HepG2 (cell line): ENCODE data around the gene ZFHX3. TPM values are rescaled to one million over a fixed set of nuclear protein-coding genes. Genes with fewer than 3 reads are reported as not detected.
A peak's percentile ranks its signal among the peaks of the same experiment; 100 is the strongest.

ENCODE experiments used
- ATF7-NPFF ChIP-seq: sonication (generic); formaldehyde crosslinking; IDR thresholded peaks from 2 replicates; pipeline ENCODE4 v1.8.1; 2023; ENCODE audit warnings: mild to moderate bottlenecking, low read depth, missing genetic modification reagents, moderate library complexity
- E2F2 ChIP-seq: sonication (generic); formaldehyde crosslinking; IDR thresholded peaks from 2 replicates; pipeline ENCODE4 v1.4.0; 2020; ENCODE audit warnings: missing genetic modification reagents, borderline replicate concordance
- HOXA7 ChIP-seq: sonication (generic); formaldehyde crosslinking; IDR thresholded peaks from 2 replicates; pipeline ENCODE4 v1.8.1; 2022; ENCODE audit warnings: mild to moderate bottlenecking, missing genetic modification reagents, moderate library complexity
- IRX3 ChIP-seq: sonication (generic); formaldehyde crosslinking; IDR thresholded peaks from 2 replicates; pipeline ENCODE4 v1.8.1; 2023; ENCODE audit warnings: mild to moderate bottlenecking, low read depth, missing genetic modification reagents, borderline replicate concordance
- KLF15 ChIP-seq: sonication (generic); formaldehyde crosslinking; IDR thresholded peaks from 2 replicates; pipeline ENCODE4 v1.8.1; 2023; ENCODE audit warnings: borderline replicate concordance, mild to moderate bottlenecking, inconsistent platforms, missing genetic modification reagents, mixed read lengths
- MYNN ChIP-seq: sonication (generic); formaldehyde crosslinking; IDR thresholded peaks from 2 replicates; pipeline ENCODE4 v1.4.0; 2020; ENCODE audit warnings: mild to moderate bottlenecking, low read depth, missing genetic modification reagents
- MZF1 ChIP-seq: sonication (generic); formaldehyde crosslinking; IDR thresholded peaks from 2 replicates; pipeline ENCODE4 v1.8.1; 2023; ENCODE audit warnings: mild to moderate bottlenecking, missing genetic modification reagents, borderline replicate concordance
- NBN ChIP-seq: fragments of 450-650 bp; conservative IDR thresholded peaks from 2 replicates; pipeline ENCODE4 v1.6.1; 2017
- NCOA1 ChIP-seq: sonication (generic); formaldehyde crosslinking; IDR thresholded peaks from 2 replicates; pipeline ENCODE4 v1.9.0; 2021; ENCODE audit warnings: missing genetic modification reagents
- NFE2L2 ChIP-seq: fragments of 150-350 bp; IDR thresholded peaks from 2 replicates; pipeline ENCODE4 v1.6.1; 2014; ENCODE audit warnings: low read length
- PHF20 ChIP-seq: sonication (generic); formaldehyde crosslinking; IDR thresholded peaks from 2 replicates; pipeline ENCODE4 v1.5.0; 2020; ENCODE audit warnings: mild to moderate bottlenecking, missing genetic modification reagents
- PRMT3 ChIP-seq: sonication (generic); formaldehyde crosslinking; IDR thresholded peaks from 2 replicates; pipeline ENCODE4 v1.8.1; 2022; ENCODE audit warnings: low read depth, mild to moderate bottlenecking, moderate library complexity, missing genetic modification reagents, borderline replicate concordance
- SMAD1 ChIP-seq: sonication (generic); formaldehyde crosslinking; IDR thresholded peaks from 2 replicates; pipeline ENCODE4 v1.4.0; 2020; ENCODE audit warnings: missing genetic modification reagents, low read depth, mild to moderate bottlenecking, borderline replicate concordance
- SMC3 ChIP-seq: IDR thresholded peaks from 2 replicates; pipeline ENCODE4 v1.6.1; 2011; ENCODE audit warnings: low read length, improper control_type of control experiment
- SP2 ChIP-seq: sonication (generic); formaldehyde crosslinking; IDR thresholded peaks from 2 replicates; pipeline ENCODE4 v1.5.1; 2020; ENCODE audit warnings: mild to moderate bottlenecking, missing genetic modification reagents
- TOE1 ChIP-seq: sonication (generic); formaldehyde crosslinking; IDR thresholded peaks from 2 replicates; pipeline ENCODE4 v1.4.0; 2020; ENCODE audit warnings: mild to moderate bottlenecking, missing genetic modification reagents
- TRIM22 ChIP-seq: fragments of 450-650 bp; IDR thresholded peaks from 2 replicates; pipeline ENCODE4 v1.6.1; 2017
- ZFX ChIP-seq: sonication (generic); formaldehyde crosslinking; IDR thresholded peaks from 2 replicates; pipeline ENCODE4 v1.4.0; 2020; ENCODE audit warnings: mild to moderate bottlenecking, low read depth, missing genetic modification reagents, moderate library complexity
- ZNF234 ChIP-seq: sonication (generic); formaldehyde crosslinking; conservative IDR thresholded peaks from 2 replicates; pipeline ENCODE4 v1.5.1; 2020; ENCODE audit warnings: mild to moderate bottlenecking, missing genetic modification reagents
- ZNF317 ChIP-seq: sonication (generic); formaldehyde crosslinking; IDR thresholded peaks from 2 replicates; pipeline ENCODE4 v1.5.0; 2020; ENCODE audit warnings: mild to moderate bottlenecking, missing genetic modification reagents
- ZNF547 ChIP-seq: sonication (generic); formaldehyde crosslinking; IDR thresholded peaks from 2 replicates; pipeline ENCODE4 v1.5.1; 2020; ENCODE audit warnings: mild to moderate bottlenecking, missing genetic modification reagents
- ZNF749 ChIP-seq: sonication (generic); formaldehyde crosslinking; IDR thresholded peaks from 2 replicates; pipeline ENCODE4 v1.8.0; 2022; ENCODE audit warnings: mild to moderate bottlenecking, missing genetic modification reagents, moderate library complexity, borderline replicate concordance
- ZNF781 ChIP-seq: sonication (generic); formaldehyde crosslinking; IDR thresholded peaks from 2 replicates; pipeline ENCODE4 v1.5.1; 2020; ENCODE audit warnings: borderline replicate concordance, mild to moderate bottlenecking, missing genetic modification reagents; ENCODE audit errors: not compliant biosample characterization
- polyA plus RNA-seq, 8 experiments: library from polyadenylated mRNA; depleted of rRNA in 3 of 8; stranded (reverse) in 7 of 8; unstranded in 1 of 8; fragments of >200 nt; fragmentation: Illumina TruSeq in 4 of 8; extraction: Trizol in 4 of 8; gene quantifications; 2 replicates each; pipeline versions ENCODE4 v1.2.1 to v1.2.3, GENCODE V29; 2011 to 2016; ENCODE audit warnings: low read depth in 4 of 8, missing spikeins in 1 of 8, mixed read lengths in 1 of 8; ENCODE audit not compliant: insufficient read depth in 1 of 8
- total RNA-seq, 5 experiments: library from RNA; depleted of rRNA; stranded (reverse); fragments of >200 nt; fragmentation: Illumina TruSeq; extraction: Trizol; gene quantifications; 2 replicates each; pipeline ENCODE4 v1.2.3, GENCODE V29; 2016; ENCODE audit warnings: low read depth in 1 of 5
- TF ChIP-seq, protein P1 (sequence below): sonication (generic); formaldehyde crosslinking; IDR thresholded peaks from 2 replicates; pipeline ENCODE4 v1.4.0; 2020; ENCODE audit warnings: mild to moderate bottlenecking, low read depth, missing genetic modification reagents
- TF ChIP-seq, protein P2 (sequence below): sonication (generic); formaldehyde crosslinking; IDR thresholded peaks from 2 replicates; pipeline ENCODE4 v1.4.0; 2020; ENCODE audit warnings: mild to moderate bottlenecking, missing genetic modification reagents

ZFHX3 gene
- total and polyA plus RNA-seq, 2 of the 13 experiments (the other 11 are each of a cell fraction or from before 2014, with no cell fraction given) = 5.0 to 6.0 TPM

GRCh38 chr16:73020409-73020884 lies 27.5 kb downstream of the ZFHX3 start (continued):
- 0 out of 2 replicates have a peak, but pooled peaks have one; percentile 24 for TF ChIP-seq MYNN
- no peak for TF ChIP-seq SMAD1
- peak; percentile 75 for TF ChIP-seq ZFX (CRISPR knock-in tag)
- no peak for TF ChIP-seq E2F2 (CRISPR knock-in tag)
- TF ChIP-seq ATF7-NPFF = no peak
- peak; percentile 100 for TF ChIP-seq NFE2L2
- TF ChIP-seq NBN = no peak
- TF ChIP-seq IRX3 = no peak
- TF ChIP-seq ZNF547 = no peak
- no peak for TF ChIP-seq TOE1 (CRISPR knock-in tag)
- no peak for TF ChIP-seq TRIM22
- no peak for TF ChIP-seq MZF1 (CRISPR knock-in tag)
- TF ChIP-seq SP2 (CRISPR knock-in tag) = no peak
- TF ChIP-seq ZNF781 (CRISPR knock-in tag) = no peak
- no peak for TF ChIP-seq ZNF234 (CRISPR knock-in tag)
- TF ChIP-seq PRMT3 (CRISPR knock-in tag) = no peak
- peak; percentile 81 for TF ChIP-seq ZNF317 (CRISPR knock-in tag)
- TF ChIP-seq SMC3 = no peak; the same call in 1 of the 2 replicates
- TF ChIP-seq, protein P1, sequence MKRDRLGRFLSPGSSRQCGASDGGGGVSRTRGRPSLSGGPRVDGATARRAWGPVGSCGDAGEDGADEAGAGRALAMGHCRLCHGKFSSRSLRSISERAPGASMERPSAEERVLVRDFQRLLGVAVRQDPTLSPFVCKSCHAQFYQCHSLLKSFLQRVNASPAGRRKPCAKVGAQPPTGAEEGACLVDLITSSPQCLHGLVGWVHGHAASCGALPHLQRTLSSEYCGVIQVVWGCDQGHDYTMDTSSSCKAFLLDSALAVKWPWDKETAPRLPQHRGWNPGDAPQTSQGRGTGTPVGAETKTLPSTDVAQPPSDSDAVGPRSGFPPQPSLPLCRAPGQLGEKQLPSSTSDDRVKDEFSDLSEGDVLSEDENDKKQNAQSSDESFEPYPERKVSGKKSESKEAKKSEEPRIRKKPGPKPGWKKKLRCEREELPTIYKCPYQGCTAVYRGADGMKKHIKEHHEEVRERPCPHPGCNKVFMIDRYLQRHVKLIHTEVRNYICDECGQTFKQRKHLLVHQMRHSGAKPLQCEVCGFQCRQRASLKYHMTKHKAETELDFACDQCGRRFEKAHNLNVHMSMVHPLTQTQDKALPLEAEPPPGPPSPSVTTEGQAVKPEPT (CRISPR knock-in tag) = no peak
- no peak for TF ChIP-seq PHF20
- TF ChIP-seq NCOA1 = no peak
- TF ChIP-seq, protein P2, sequence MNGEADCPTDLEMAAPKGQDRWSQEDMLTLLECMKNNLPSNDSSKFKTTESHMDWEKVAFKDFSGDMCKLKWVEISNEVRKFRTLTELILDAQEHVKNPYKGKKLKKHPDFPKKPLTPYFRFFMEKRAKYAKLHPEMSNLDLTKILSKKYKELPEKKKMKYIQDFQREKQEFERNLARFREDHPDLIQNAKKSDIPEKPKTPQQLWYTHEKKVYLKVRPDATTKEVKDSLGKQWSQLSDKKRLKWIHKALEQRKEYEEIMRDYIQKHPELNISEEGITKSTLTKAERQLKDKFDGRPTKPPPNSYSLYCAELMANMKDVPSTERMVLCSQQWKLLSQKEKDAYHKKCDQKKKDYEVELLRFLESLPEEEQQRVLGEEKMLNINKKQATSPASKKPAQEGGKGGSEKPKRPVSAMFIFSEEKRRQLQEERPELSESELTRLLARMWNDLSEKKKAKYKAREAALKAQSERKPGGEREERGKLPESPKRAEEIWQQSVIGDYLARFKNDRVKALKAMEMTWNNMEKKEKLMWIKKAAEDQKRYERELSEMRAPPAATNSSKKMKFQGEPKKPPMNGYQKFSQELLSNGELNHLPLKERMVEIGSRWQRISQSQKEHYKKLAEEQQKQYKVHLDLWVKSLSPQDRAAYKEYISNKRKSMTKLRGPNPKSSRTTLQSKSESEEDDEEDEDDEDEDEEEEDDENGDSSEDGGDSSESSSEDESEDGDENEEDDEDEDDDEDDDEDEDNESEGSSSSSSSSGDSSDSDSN (CRISPR knock-in tag) = 0 out of 2 replicates have a peak, but pooled peaks have one; percentile 22
- TF ChIP-seq ZNF749 (CRISPR knock-in tag) = no peak
- TF ChIP-seq HOXA7 (CRISPR knock-in tag) = no peak
- TF ChIP-seq KLF15 (CRISPR knock-in tag) = no peak
